HCT116 (cell line): ENCODE results near the gene PTPRR. TPM values are rescaled to one million over a fixed set of nuclear protein-coding genes. Genes with fewer than 3 reads are reported as not detected.

Source experiments
- ATAC-seq: fragments of 200-7000 bp; cut with Tn5 transposase; 2 replicates; pipeline ENCODE4 v1.9.1; 2020; ENCODE audit warnings: mild to moderate bottlenecking, moderate library complexity
- BruUV-seq: library from RNA; stranded (reverse); fragments of 400-500 nt; replicated peaks from 2 replicates; lab custom pipeline; 2021; lab: Mats Ljungman, UMichigan
- CTCF ChIA-PET: fragments of 300-600 bp; sonication (Branson Sonifier 250); formaldehyde crosslinking; loops from one replicate; lab custom pipeline; 2021; ENCODE audit warnings: antibody characterized with exemption; lab: Charles Lee
- POLR2A ChIA-PET: fragments of 300-600, 350-600 bp; sonication (Branson Sonifier 250); formaldehyde crosslinking; loops from one replicate; lab custom pipeline; 2021; ENCODE audit warnings: antibody characterized with exemption; lab: Charles Lee
- RAD21 ChIA-PET, 2 experiments: fragments of 300-600 bp; sonication (Branson Sonifier 250); formaldehyde crosslinking; loops; one replicate each; lab custom pipeline; 2023; ENCODE audit warnings: low total read pairs in 2 of 2; ENCODE audit not compliant: uncharacterized antibody in 2 of 2, unreplicated experiment in 2 of 2, low non-redundant PET in 1 of 2; lab: Charles Lee
- DNase-seq: peaks from one replicate; pipeline ENCODE4 v3.0.0-alpha.2; 2010; ENCODE audit warnings: low read depth, low spot score
- H2AFZ ChIP-seq: fragments of 200-600 bp; shearing (Covaris generic), sonication (generic); 2 replicates; pipeline ENCODE4 v1.6.1; 2017; ENCODE audit warnings: low read depth, mixed run types, mixed read lengths, antibody characterized with exemption, low read length; ENCODE audit not compliant: poor library complexity, severe bottlenecking
- H3K27ac ChIP-seq: 2 replicates; pipeline ENCODE4 v1.5.1; 2012; ENCODE audit warnings: low read depth, low read length
- H3K27me3 ChIP-seq: fragments of 200-600 bp; sonication (generic); 2 replicates; pipeline ENCODE4 v1.6.1; 2016; ENCODE audit warnings: mixed run types, low read length, mixed read lengths; ENCODE audit not compliant: insufficient read depth
- H3K36me3 ChIP-seq, 2 experiments: fragments of 200-500 bp in 1 of 2; fragments of 200-600 bp in 1 of 2; sonication (Bioruptor generic) in 1 of 2; sonication (generic) in 1 of 2; 2 replicates each; pipeline versions ENCODE4 v1.5.1 to v1.6.1; 2014 to 2016; ENCODE audit warnings: low read length in 2 of 2, inconsistent platforms in 1 of 2, mixed read lengths in 1 of 2, mixed run types in 1 of 2; ENCODE audit not compliant: insufficient read depth in 2 of 2, control insufficient read depth in 1 of 2
- H3K4me1 ChIP-seq, 2 experiments: fragments of 200-600 bp in 1 of 2; sonication (generic) in 1 of 2; 2 replicates each; pipeline versions ENCODE4 v1.5.1 to v1.6.1; 2012 to 2017; ENCODE audit warnings: low read length in 2 of 2, inconsistent platforms in 1 of 2, mild to moderate bottlenecking in 1 of 2, mixed read lengths in 1 of 2, mixed run types in 1 of 2, moderate library complexity in 1 of 2; ENCODE audit not compliant: insufficient read depth in 2 of 2, control insufficient read depth in 1 of 2
- H3K4me2 ChIP-seq: fragments of 200-600 bp; sonication (generic); 2 replicates; pipeline ENCODE4 v1.6.1; 2017; ENCODE audit warnings: mixed run types, low read length, mixed read lengths
- H3K4me3 ChIP-seq, 2 experiments: fragments of 200-600 bp in 1 of 2; sonication (generic) in 1 of 2; replicated peaks in 1 of 2; 2 replicates each; pipeline ENCODE4 v1.5.1; 2011 to 2016; ENCODE audit warnings: low read length in 2 of 2, control low read depth in 1 of 2, low read depth in 1 of 2, mild to moderate bottlenecking in 1 of 2, mixed read lengths in 1 of 2, mixed run types in 1 of 2
- H3K79me2 ChIP-seq: fragments of 200-600 bp; sonication (generic); 2 replicates; pipeline ENCODE4 v1.6.1; 2017; ENCODE audit warnings: mild to moderate bottlenecking, mixed run types, low read length, moderate library complexity, mixed read lengths; ENCODE audit not compliant: insufficient read depth
- H3K9ac ChIP-seq: fragments of 200-600 bp; sonication (generic); 2 replicates; pipeline ENCODE4 v1.6.1; 2016; ENCODE audit warnings: low read length, mixed read lengths
- H3K9me2 ChIP-seq: fragments of 200-600 bp; sonication (generic), shearing (Covaris generic); 2 replicates; pipeline ENCODE4 v1.6.1; 2017; ENCODE audit warnings: mixed run types, mild to moderate bottlenecking, moderate library complexity; ENCODE audit not compliant: insufficient read depth
- H3K9me3 ChIP-seq, 2 experiments: fragments of 200-500 bp in 1 of 2; fragments of 200-600 bp in 1 of 2; sonication (Bioruptor generic) in 1 of 2; sonication (generic) in 1 of 2; 2 replicates each; pipeline ENCODE4 v1.6.1; 2014 to 2017; ENCODE audit warnings: low read length in 2 of 2, mixed read lengths in 2 of 2, inconsistent platforms in 1 of 2, low read depth in 1 of 2, mild to moderate bottlenecking in 1 of 2, mixed run types in 1 of 2, moderate library complexity in 1 of 2; ENCODE audit not compliant: control insufficient read depth in 1 of 2, insufficient read depth in 1 of 2
- H4K20me1 ChIP-seq: fragments of 200-600 bp; sonication (generic), shearing (Covaris generic); 2 replicates; pipeline ENCODE4 v1.6.1; 2017; ENCODE audit warnings: mixed run types, mild to moderate bottlenecking, moderate library complexity; ENCODE audit not compliant: insufficient read depth
- ATF3 ChIP-seq: IDR thresholded peaks from 2 replicates; pipeline ENCODE4 v1.6.1; 2012
- CEBPB ChIP-seq: IDR thresholded peaks from 2 replicates; pipeline ENCODE4 v1.6.1; 2012; ENCODE audit warnings: low read depth
- FOSL1 ChIP-seq: IDR thresholded peaks from 2 replicates; pipeline ENCODE4 v1.6.1; 2012; ENCODE audit warnings: low read depth
- RAD21 ChIP-seq: IDR thresholded peaks from 2 replicates; pipeline ENCODE4 v1.6.1; 2012; ENCODE audit warnings: low read depth, mild to moderate bottlenecking
- intact Hi-C: fragments of 100-400 bp; cut with micrococcal nuclease; formaldehyde crosslinking; loops from 2 replicates; pipeline ENCODE4 v1.10.0; 2022
- total RNA-seq: library from RNA; stranded (reverse); gene quantifications from one replicate; pipeline ENCODE4 v1.2.1, GENCODE V29; 2021; ENCODE audit not compliant: unreplicated experiment

The PTPRR gene
- total RNA-seq, 1 experiment from 2014 or later = 0.27 TPM

- intact Hi-C loops = no loop called here
- ChIA-PET RAD21 (no interaction called here), POLR2A (no interaction called here), CTCF (no interaction called here)
- Histone ChIP-seq H3K9ac (no peak overlapping the region), H3K4me1 (peaks cover 0 to 6% of the 10 kb centered on the region in 2 experiments; a peak in 1 of 4 replicates), H3K27ac (no peak overlapping the region), H3K27me3 (no peaks in the 10 kb centered on the region), H3K79me2 (no peaks in the 10 kb centered on the region), H3K4me2 (no peak overlapping the region), H3K9me3 (no peaks in the 10 kb centered on the region), H3K4me3 (no peak overlapping the region), H3K9me2 (no peaks in the 10 kb centered on the region), H2AFZ (no peak overlapping the region), H3K36me3 (no peaks in the 10 kb centered on the region), H4K20me1 (no peaks in the 10 kb centered on the region)
- no TSS peak for BruUV-seq
- no peak for DNase-seq
- TF ChIP-seq RAD21 = no peak
- no peak for ATAC-seq
Observed at GRCh38 chr12:70639535-70639934, 281.0 kb downstream of the PTPRR start.

- Histone ChIP-seq H3K4me3 (no peak overlapping the region), H3K9me2 (no peaks in the 10 kb centered on the region), H4K20me1 (no peaks in the 10 kb centered on the region), H3K27me3 (no peaks in the 10 kb centered on the region), H3K9ac (no peak overlapping the region), H3K9me3 (no peaks in the 10 kb centered on the region), H3K4me1 (peaks cover 0 to 6% of the 10 kb centered on the region in 2 experiments; a peak in 1 of 4 replicates), H3K27ac (no peak overlapping the region), H3K79me2 (no peaks in the 10 kb centered on the region), H3K36me3 (no peaks in the 10 kb centered on the region), H3K4me2 (no peak overlapping the region), H2AFZ (no peak overlapping the region)
- RAD21 ChIA-PET = no interaction called here
- DNase-seq (no peak), ATAC-seq (no peak)
- no TSS peak for BruUV-seq
- POLR2A ChIA-PET = no interaction called here
- CTCF ChIA-PET = no interaction called here
- intact Hi-C loops = no loop called here
- no peak for TF ChIP-seq ATF3
- no peak for TF ChIP-seq CEBPB
- TF ChIP-seq FOSL1 = 0 out of 2 replicates have a peak, but pooled peaks have one; percentile 28
- TF ChIP-seq, all 23 proteins: peak for 1
Observed at GRCh38 chr12:70638639-70639360, 281.7 kb downstream of the PTPRR start.
